ENCODE data around the gene CHST11. TPM values are rescaled to one million over a fixed set of nuclear protein-coding genes. Genes with fewer than 3 reads are reported as not detected.

CHST11 gene
- total RNA-seq, 2 donors from 2014 or later = 2.9 to 4.9 TPM

- Histone ChIP-seq H3K9me3 (no peaks in the 10 kb centered on the region), H3K27ac (no peak overlapping the region)
These were observed 227.2 kb downstream of the CHST11 start for GRCh38 chr12:104683831-104684503.

DNA sequence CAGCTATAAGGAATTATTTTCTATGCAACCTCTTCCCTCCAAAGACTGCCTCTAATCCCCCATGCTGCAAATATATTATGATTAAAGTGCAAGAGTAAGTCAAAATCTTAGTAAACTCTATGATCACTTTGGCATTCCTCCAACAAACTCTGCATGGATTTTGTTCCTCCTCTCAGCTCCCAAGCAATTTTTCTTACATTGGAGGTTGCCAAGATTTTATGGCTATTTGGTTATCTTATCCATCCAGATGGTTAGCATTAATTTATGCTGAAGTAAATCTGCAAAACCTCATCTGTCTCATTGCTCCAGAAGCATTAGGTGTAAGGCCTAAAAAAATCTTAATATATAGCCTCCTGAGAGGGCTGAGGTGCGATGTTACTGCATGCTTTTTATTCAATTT is 228.1 kb downstream of the CHST11 start:
- intact Hi-C loops (cut with DNase I) = no loop called here
- no peak overlapping the region for H3K9ac ChIP-seq (ENCODE audit: low read depth in 2 of 2, low read length in 2 of 2)
- no peaks in the 10 kb centered on the region for H3K27me3 ChIP-seq
- no peak for TF ChIP-seq CTCF (IDR thresholded peaks at IDR 0.05)
- DNase-seq = no peak
- no peaks in the 10 kb centered on the region for H3K36me3 ChIP-seq
- no peak overlapping the region for H3K4me3 ChIP-seq
- H3K9me3 ChIP-seq = no peaks in the 10 kb centered on the region
- H3K4me1 ChIP-seq = no peaks in the 10 kb centered on the region
- H3K27ac ChIP-seq = no peak overlapping the region

More at GRCh38 chr12:104683831-104684503, 227.2 kb downstream of the CHST11 start:
- no peak for TF ChIP-seq CTCF (IDR thresholded peaks at IDR 0.05)
- H3K9ac ChIP-seq (ENCODE audit: low read depth in 2 of 2, low read length in 2 of 2) = no peak overlapping the region
- no peak overlapping the region for H3K4me3 ChIP-seq
- intact Hi-C loops (cut with DNase I) = no loop called here
- H3K36me3 ChIP-seq = no peaks in the 10 kb centered on the region
- H3K4me1 ChIP-seq = no peaks in the 10 kb centered on the region
- H3K27me3 ChIP-seq = no peaks in the 10 kb centered on the region
- no peak for DNase-seq

DNA sequence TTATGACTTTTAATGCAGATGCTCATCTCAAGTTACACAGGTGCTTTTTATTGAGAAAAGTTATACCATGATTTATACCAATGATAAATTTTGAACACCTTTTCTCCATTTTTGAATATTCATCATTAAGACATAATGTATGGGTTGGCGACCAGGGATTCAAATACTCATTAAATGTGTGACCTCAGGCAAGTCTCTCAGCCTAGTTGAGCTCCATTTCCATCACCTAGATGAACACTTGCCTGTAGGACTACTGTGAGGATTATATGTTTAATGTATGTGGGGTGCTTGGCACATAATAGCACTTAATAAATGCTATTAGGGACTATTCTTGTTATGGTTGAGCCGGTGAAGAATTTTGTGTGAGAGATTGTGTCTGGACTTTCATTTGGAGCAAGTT is 228.6 kb downstream of the CHST11 start:
- no peaks in the 10 kb centered on the region for H3K27me3 ChIP-seq
- no peak overlapping the region for H3K4me3 ChIP-seq
- H3K27ac ChIP-seq = no peak overlapping the region
- intact Hi-C loops (cut with DNase I) = no loop called here
- no peak overlapping the region for H3K9ac ChIP-seq (ENCODE audit: low read depth in 2 of 2, low read length in 2 of 2)
- no peaks in the 10 kb centered on the region for H3K36me3 ChIP-seq
- no peaks in the 10 kb centered on the region for H3K4me1 ChIP-seq
- TF ChIP-seq CTCF (IDR thresholded peaks at IDR 0.05) = no peak
- no peaks in the 10 kb centered on the region for H3K9me3 ChIP-seq
- no peak for DNase-seq

- no peak for TF ChIP-seq CTCF (IDR thresholded peaks at IDR 0.05)
- no peak overlapping the region for H3K4me3 ChIP-seq
- no peak overlapping the region for H3K27ac ChIP-seq
- no peak overlapping the region for H3K9ac ChIP-seq (ENCODE audit: low read depth in 2 of 2, low read length in 2 of 2)
- intact Hi-C loops (cut with DNase I) = no loop called here
- no peaks in the 10 kb centered on the region for H3K36me3 ChIP-seq
- no peaks in the 10 kb centered on the region for H3K4me1 ChIP-seq
- H3K27me3 ChIP-seq = no peaks in the 10 kb centered on the region
- DNase-seq = no peak
- H3K9me3 ChIP-seq = no peaks in the 10 kb centered on the region
These were observed 229.4 kb downstream of the CHST11 start for GRCh38 chr12:104686196-104686595.

GRCh38 chr12:104687823-104688573 is 231.2 kb downstream of the CHST11 start:
- Histone ChIP-seq H3K4me1 (no peaks in the 10 kb centered on the region), H3K27ac (no peak overlapping the region), H3K9me3 (no peaks in the 10 kb centered on the region), H3K27me3 (no peaks in the 10 kb centered on the region), H3K9ac (ENCODE audit: low read depth in 2 of 2, low read length in 2 of 2) (no peak overlapping the region), H3K4me3 (no peak overlapping the region), H3K36me3 (no peaks in the 10 kb centered on the region)
- no peak for DNase-seq
- intact Hi-C loops (cut with DNase I) = no loop called here
- no peak for TF ChIP-seq CTCF (IDR thresholded peaks at IDR 0.05)
